HepG2 (cell line): Measurements from ENCODE around the gene KCNQ1OT1. TPM values are rescaled to one million over a fixed set of nuclear protein-coding genes. Genes with fewer than 3 reads are reported as not detected.
A peak's percentile ranks its signal among the peaks of the same experiment; 100 is the strongest.

Source experiments
- ATM ChIP-seq: fragments of 450-650 bp; IDR thresholded peaks from 2 replicates; pipeline ENCODE4 v1.7.1; 2017; ENCODE audit warnings: mild to moderate bottlenecking, borderline replicate concordance
- BRF2 ChIP-seq: sonication (generic); formaldehyde crosslinking; IDR thresholded peaks from 2 replicates; pipeline ENCODE4 v1.8.1; 2022; ENCODE audit warnings: mild to moderate bottlenecking, missing genetic modification reagents
- FOXK1 ChIP-seq: sonication (generic); formaldehyde crosslinking; IDR thresholded peaks from 2 replicates; pipeline ENCODE4 v1.4.0; 2020; ENCODE audit warnings: low read depth, missing genetic modification reagents, borderline replicate concordance
- SIX1 ChIP-seq: sonication (generic); formaldehyde crosslinking; IDR thresholded peaks from 2 replicates; pipeline ENCODE4 v1.4.0; 2020; ENCODE audit warnings: missing genetic modification reagents, borderline replicate concordance
- SOX6 ChIP-seq, 2 experiments: fragments of 450-650 bp in 1 of 2; sonication (generic) in 1 of 2; formaldehyde crosslinking in 1 of 2; IDR thresholded peaks; 2 replicates each; pipeline versions ENCODE4 v1.4.0 to v1.6.1; 2017 to 2020; ENCODE audit warnings: antibody characterized with exemption in 1 of 2, mild to moderate bottlenecking in 1 of 2, missing genetic modification reagents in 1 of 2
- ZNF142 ChIP-seq: sonication (generic); formaldehyde crosslinking; IDR thresholded peaks from 2 replicates; pipeline ENCODE4 v1.4.0; 2020; ENCODE audit warnings: missing genetic modification reagents
- ZNF331 ChIP-seq: sonication (generic); formaldehyde crosslinking; IDR thresholded peaks from 2 replicates; pipeline ENCODE4 v1.4.0; 2020; ENCODE audit warnings: missing genetic modification reagents
- ZNF350 ChIP-seq: sonication (generic); formaldehyde crosslinking; IDR thresholded peaks from 2 replicates; pipeline ENCODE4 v1.4.0; 2020; ENCODE audit warnings: mild to moderate bottlenecking, low read depth, missing genetic modification reagents, borderline replicate concordance
- ZNF512B ChIP-seq: sonication (generic); formaldehyde crosslinking; IDR thresholded peaks from 2 replicates; pipeline ENCODE4 v1.5.1; 2020; ENCODE audit warnings: missing genetic modification reagents, mild to moderate bottlenecking, borderline replicate concordance
- ZNF670 ChIP-seq: sonication (generic); formaldehyde crosslinking; IDR thresholded peaks from 2 replicates; pipeline ENCODE4 v1.8.0; 2022; ENCODE audit warnings: mild to moderate bottlenecking, missing genetic modification reagents, borderline replicate concordance
- ZNF740 ChIP-seq: sonication (generic); formaldehyde crosslinking; IDR thresholded peaks from 2 replicates; pipeline ENCODE4 v1.4.0; 2020; ENCODE audit warnings: missing genetic modification reagents
- ZXDC ChIP-seq: sonication (generic); formaldehyde crosslinking; IDR thresholded peaks from 2 replicates; pipeline ENCODE4 v1.5.0; 2020; ENCODE audit warnings: mild to moderate bottlenecking, missing genetic modification reagents
- polyA plus RNA-seq, 8 experiments: library from polyadenylated mRNA; depleted of rRNA in 3 of 8; stranded (reverse) in 7 of 8; unstranded in 1 of 8; fragments of >200 nt; fragmentation: Illumina TruSeq in 4 of 8; extraction: Trizol in 4 of 8; gene quantifications; 2 replicates each; pipeline versions ENCODE4 v1.2.1 to v1.2.3, GENCODE V29; 2011 to 2016; ENCODE audit warnings: low read depth in 4 of 8, missing spikeins in 1 of 8, mixed read lengths in 1 of 8; ENCODE audit not compliant: insufficient read depth in 1 of 8
- total RNA-seq, 5 experiments: library from RNA; depleted of rRNA; stranded (reverse); fragments of >200 nt; fragmentation: Illumina TruSeq; extraction: Trizol; gene quantifications; 2 replicates each; pipeline ENCODE4 v1.2.3, GENCODE V29; 2016; ENCODE audit warnings: low read depth in 1 of 5

Gene KCNQ1OT1
- total and polyA plus RNA-seq, 2 of the 13 experiments (the other 11 are each of a cell fraction or from before 2014, with no cell fraction given) = 1.3 to 18.9 TPM

- TF ChIP-seq BRF2 (CRISPR knock-in tag) (peak; percentile 86), ZNF670 (CRISPR knock-in tag) (peak; percentile 85; the same call in 1 of the 2 replicates), SIX1 (CRISPR knock-in tag) (no peak), ZNF142 (CRISPR knock-in tag) (peak; percentile 76; the same call in 1 of the 2 replicates), ZXDC (0 out of 2 replicates have a peak, but pooled peaks have one; percentile 15), FOXK1 (CRISPR knock-in tag) (0 out of 2 replicates have a peak, but pooled peaks have one; percentile 24), ZNF512B (CRISPR knock-in tag) (no peak), SOX6 (IDR thresholded peaks at IDR 0.05) (no peak), SOX6 (CRISPR knock-in tag; IDR thresholded peaks at IDR 0.05) (peak; percentile 72; the same call in 1 of the 2 replicates), ZNF350 (CRISPR knock-in tag) (peak; percentile 82; the same call in 1 of the 2 replicates), ZNF331 (peak; percentile 68), ATM (no peak), ZNF740 (CRISPR knock-in tag) (peak; percentile 97)
Measured at GRCh38 chr11:2699531-2700414, at the start of gene KCNQ1OT1 (continued).
